ENCODE data around the gene ZNF606. TPM values are rescaled to one million over a fixed set of nuclear protein-coding genes. Genes with fewer than 3 reads are reported as not detected.

Gene ZNF606
- polyA plus RNA-seq, 1 donor from 2014 or later = 9.1 TPM

DNA sequence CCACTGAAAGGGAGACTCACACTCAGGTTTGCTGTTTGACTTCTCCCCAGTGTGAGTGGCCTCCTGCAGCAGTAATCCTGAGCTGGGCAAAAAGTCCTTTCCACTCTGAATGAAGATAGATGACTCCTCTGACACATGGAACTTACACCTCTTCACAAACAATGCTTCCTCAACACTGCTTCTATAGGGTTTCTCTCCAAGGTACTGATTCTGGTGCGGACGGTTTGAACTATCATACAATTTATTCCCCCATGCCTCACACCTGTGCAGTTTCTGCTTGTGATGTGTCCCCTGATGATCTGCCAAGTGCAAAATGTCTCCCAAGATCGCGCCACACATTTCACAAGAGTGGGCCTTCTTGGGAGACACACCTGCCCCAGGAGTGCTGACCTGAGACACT lies 75.0 kb downstream of the ZNF606 start:
- Mint-ChIP-seq H3K27ac (no peak overlapping the region), H3K36me3 (peaks cover 12% of the 10 kb centered on the region), H3K4me1 (no peaks in the 10 kb centered on the region), H3K9me3 (peaks cover 14 to 32% (median 28%) of the 10 kb centered on the region in 3 donors), H3K4me3 (peak overlapping the region in 2 of 4 donors; percentile 4 to 10), H3K27me3 (no peaks in the 10 kb centered on the region)

Other genes starting within 250 kb of the ZNF606 start
- 19.5 TPM for gene ZNF586, start 233.1 kb downstream of the ZNF606 start, polyA plus RNA-seq
- 6.8 TPM for gene ZNF552, start 187.9 kb downstream of the ZNF606 start, polyA plus RNA-seq
- gene ZNF587B, start 172.5 kb downstream of the ZNF606 start, polyA plus RNA-seq = 3.2 TPM
- 10.5 TPM for gene ZNF587, start 153.0 kb downstream of the ZNF606 start, polyA plus RNA-seq
- gene ZNF814, start 113.8 kb downstream of the ZNF606 start, polyA plus RNA-seq = 37.1 TPM
- gene ZNF417, start 86.2 kb downstream of the ZNF606 start, polyA plus RNA-seq = 4.5 TPM
- gene ZNF418, start 67.4 kb downstream of the ZNF606 start, polyA plus RNA-seq = 6.0 TPM
- gene ZNF256, start 55.1 kb downstream of the ZNF606 start, polyA plus RNA-seq = 7.8 TPM
- not detected for gene C19orf18, start 28.3 kb downstream of the ZNF606 start, polyA plus RNA-seq
- not detected for gene ZSCAN1, start 31.2 kb upstream of the ZNF606 start, polyA plus RNA-seq
- 1.0 TPM for gene ZNF135, start 56.5 kb upstream of the ZNF606 start, polyA plus RNA-seq
- gene ZSCAN18, start 95.4 kb upstream of the ZNF606 start, polyA plus RNA-seq = 23.2 TPM
- 8.2 TPM for gene ZNF329, start 148.0 kb upstream of the ZNF606 start, polyA plus RNA-seq
- 45.1 TPM for gene ZNF274, start 180.2 kb upstream of the ZNF606 start, polyA plus RNA-seq
- gene ZNF544, start 226.1 kb upstream of the ZNF606 start, polyA plus RNA-seq = 32.4 TPM

Measured in IgD-negative memory B cell (primary cell).